NCI-H1694 (cell line): Measurements from ENCODE around the gene PPFIA1.
"Not testable (repeated sequence)": the region's sequence is repeated elsewhere in the genome, so short reads cannot be mapped to it uniquely, and the experiment has no call there.

ENCODE experiments used
- DNase-seq: peaks from one replicate; lab custom pipeline; 2025; lab: John Stamatoyannopoulos, UW

The PPFIA1 gene

DNA sequence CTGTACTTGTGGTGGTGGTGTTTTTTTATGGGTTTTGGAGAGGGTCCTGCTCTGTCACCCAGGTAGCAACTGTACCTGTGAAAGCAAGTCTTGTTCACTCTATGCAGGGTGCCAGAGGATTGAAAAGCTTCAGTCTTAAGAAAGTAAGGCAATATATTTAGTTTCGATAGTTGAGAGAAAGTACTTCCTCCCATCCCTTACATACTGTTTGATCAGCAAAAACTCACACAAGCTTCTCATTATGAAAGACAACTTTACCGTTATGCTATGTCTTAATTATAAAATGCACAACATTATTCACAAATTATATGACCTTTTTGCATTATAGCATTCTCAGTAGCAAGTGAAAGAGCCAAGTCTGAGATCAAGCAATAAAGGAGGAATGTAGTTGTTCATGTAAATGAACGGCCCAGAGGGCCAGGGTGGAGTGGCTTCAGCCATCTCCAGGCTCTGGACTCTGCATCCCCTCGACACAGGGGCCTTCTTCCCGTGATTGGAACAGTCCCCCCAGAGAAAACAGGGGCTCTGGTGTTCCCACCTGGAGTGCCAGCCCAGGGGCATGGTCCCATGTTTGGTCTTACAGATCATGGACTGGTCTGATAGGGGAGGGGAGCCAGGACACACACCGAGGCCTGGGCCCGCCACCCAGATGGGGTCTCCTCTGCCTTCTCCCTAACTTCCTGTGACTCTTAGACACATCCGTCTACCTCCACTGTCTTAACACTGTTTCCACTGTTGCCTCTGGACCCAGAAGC is 89.1 kb downstream of the PPFIA1 start:
- DNase-seq: no peak

GRCh38 chr11:70360211-70360610 is 89.7 kb downstream of the PPFIA1 start:
- no peak for DNase-seq

GRCh38 chr11:70364178-70364577 is 93.7 kb downstream of the PPFIA1 start:
- no peak for DNase-seq

DNA sequence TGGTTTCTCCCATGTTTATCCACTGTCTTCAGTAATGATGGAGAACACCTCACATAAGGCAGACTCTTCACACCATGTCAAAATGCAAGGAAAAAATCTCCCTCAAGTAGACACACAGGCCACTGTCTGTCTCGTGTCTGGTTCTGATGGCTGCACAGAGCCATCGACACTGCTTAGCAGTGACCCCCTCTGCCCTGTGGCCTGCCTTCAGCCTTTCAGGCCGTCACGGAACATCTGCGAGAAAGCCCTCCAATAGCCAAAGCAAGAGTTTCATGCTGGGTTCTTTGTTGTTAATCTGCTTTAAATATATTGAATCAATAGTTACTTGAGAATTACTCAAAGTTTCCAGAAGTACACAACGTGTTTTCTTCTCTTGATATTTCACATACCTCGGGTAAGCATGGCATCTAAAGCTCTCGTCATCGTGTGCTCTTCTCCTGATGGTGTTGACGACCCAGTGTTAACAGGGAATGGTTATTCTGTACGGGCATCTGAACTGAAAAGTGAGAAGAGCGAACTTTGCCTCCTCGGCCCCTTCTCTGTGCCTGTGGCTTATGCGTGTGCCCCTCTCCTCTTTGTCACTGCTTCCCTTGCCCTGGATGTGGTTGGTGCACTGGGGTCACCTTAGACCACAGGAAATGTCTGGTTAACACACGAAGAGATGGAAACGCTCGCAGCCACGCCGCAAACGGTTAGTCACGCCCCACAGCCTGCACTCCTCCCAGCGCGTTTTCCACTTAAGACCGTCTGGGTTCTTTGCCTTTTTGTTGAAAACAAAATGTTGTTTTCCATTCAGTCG is 94.5 kb downstream of the PPFIA1 start:
- DNase-seq: no peak

DNA sequence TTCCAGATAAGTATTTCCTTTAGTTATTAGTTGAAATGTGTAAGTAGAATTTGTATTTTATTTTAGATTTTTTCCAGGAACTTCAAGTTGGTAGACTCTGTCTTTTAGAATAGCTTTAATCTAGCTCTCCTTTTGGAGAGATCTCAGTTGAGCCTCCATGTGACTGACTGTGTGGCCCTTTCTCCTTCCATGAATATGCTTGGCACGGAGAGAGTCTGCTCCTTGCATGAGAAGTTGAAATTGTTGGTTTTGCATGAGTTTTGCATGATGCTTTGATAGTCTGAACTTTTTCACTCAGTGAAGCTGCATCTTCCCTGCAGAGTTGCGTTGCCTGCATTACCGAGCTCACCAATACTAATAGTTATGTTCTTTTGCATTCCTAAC is 95.0 kb downstream of the PPFIA1 start:
- no peak for DNase-seq

DNA sequence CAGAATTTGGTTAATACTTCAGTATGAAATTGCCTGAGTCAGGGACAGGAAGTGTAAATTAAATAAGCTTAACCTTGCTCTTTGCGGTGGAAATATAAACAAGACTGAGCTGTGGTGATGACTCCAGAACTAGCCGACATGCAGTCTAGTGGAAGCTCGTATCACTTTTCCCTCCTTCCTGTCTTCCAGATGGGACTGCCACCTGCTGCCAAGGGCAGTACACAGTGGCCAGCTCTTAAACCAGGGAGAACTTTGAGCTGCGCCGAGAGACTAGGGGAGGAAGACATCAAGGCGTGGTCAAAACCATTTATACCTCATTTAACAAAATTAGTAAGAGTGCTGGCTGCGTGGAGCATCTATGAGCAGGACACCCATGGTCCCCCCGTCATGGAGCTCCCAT is 96.6 kb downstream of the PPFIA1 start:
- DNase-seq: no peak

DNA sequence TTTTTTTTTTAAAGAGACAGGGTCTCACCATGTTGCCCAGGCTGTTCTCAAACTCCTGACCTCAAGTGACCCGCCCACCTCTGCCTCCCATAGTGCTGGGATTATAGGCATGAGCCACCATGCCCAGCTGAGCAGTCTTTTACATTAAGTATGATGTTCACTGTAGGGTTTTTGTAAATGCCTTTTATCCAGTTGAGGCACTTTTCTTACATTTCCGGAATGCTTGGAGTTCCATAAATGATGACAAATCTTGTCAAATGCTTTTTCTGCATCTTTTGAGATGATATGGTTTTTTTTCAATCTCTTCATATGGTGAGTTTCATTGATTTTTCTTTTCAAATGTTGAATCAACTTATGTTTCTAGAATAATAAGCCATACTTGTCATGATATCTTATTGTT is 98.5 kb downstream of the PPFIA1 start:
- DNase-seq: no peak

DNA sequence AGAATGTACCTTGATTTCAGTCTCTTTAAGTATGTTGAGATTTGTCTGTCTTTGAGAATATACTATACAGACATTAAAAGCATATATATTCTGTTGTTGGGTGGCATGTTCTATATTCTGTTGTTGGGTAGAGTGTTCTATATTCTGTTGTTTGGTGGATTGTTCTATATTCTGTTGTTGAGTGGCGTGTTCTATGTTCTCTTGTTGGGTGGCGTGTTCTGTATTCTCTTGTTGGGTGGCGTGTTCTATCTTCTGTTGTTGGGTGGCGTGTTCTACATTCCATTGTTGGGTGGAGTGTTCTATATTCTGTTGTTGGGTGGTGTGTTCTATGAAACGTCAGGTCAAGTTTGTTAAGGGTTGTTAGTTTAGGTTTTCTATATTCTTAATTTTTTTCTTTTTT is 100.8 kb downstream of the PPFIA1 start:
- no peak for DNase-seq

- no peak for DNase-seq
Measured at GRCh38 chr11:70372076-70372475, 101.6 kb downstream of the PPFIA1 start.

DNA sequence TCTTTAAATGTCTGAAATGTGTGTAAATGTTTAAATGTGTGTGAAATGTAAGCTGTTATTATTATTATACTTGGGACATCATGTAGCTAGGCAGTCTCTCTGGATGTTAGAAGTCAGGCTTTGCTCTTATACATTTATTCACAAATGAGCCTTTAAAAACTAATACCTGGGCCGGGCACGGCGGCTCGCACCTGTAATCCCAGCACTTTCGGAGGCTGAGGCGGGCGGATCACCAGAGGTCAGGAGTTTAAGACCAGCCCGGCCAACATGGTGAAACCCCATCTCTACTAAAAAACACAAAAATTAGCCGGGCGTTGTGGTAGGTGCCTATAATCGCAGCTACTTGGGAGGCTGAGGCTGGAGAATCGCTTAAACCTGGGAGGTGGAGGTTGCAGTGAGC is 106.1 kb downstream of the PPFIA1 start:
- DNase-seq: no peak

DNA sequence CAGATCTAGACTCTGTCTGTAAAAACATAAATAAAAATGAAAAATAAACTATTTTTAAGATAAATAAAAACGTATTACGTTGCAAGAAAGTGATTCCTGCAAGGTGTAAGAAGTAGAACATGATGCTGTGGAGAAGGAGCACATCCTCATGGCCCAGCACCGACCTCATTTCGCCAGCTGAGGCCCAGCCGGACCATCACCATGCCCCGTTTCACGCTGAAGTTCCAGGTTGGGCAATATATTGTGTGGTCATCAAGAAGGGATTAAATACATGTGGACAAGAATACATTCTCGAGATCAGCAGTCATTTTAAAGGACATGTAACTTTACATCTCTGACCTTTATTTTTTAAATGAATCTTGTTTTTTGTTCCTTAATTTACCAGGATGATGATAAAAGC is 107.2 kb downstream of the PPFIA1 start:
- no peak for DNase-seq

- DNase-seq: no peak
Measured at GRCh38 chr11:70378506-70379134, 108.1 kb downstream of the PPFIA1 start.

GRCh38 chr11:70381350-70381749 is 110.9 kb downstream of the PPFIA1 start:
- no peak for DNase-seq

GRCh38 chr11:70381872-70382861 is 111.7 kb downstream of the PPFIA1 start:
- no peak for DNase-seq

DNA sequence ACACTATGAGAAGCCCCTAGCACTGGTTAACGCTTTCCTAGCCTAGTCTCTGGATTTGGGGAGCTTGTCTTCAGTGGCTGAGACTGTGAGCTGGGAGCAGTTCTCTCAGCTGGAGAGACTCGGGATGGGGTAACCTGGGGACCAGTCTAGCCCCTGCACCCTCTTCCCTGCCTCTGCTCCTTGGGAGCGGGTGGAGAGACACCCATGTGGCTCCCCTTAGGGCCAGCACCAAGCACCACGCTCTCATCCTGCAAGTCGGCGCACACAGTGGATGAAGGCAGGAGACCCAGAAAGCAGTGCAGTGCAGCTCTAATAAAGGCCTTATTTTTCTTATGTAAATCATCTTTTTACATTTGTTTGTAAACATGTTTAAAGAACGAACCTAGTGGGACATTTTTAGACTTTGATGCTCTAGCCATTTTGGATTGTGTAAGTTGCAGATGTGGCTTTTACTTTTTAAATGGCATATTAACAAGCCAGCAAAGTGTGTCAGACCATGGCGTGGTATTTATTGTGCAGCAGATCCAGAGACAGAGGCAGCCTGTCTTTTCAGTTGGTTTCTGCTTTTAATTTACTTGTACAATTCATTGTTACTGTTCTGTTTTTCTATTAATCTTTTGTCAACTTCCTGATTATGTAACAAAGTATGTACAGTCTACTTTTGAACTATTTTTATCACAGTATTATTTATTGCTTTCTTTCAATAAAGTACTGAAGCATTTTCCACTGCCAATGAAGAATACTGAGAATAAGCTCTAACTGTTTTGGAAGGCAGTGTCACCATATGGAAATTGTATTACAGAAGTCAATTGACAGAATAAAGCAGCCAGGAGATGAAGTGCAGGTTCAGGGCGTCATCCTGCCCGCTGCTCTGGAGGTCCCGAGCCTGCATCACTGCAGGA is 113.4 kb downstream of the PPFIA1 start:
- no peak for DNase-seq

GRCh38 chr11:70384566-70385152 is 114.2 kb downstream of the PPFIA1 start:
- DNase-seq: no peak

- no peak for DNase-seq
Measured at GRCh38 chr11:70387564-70387963, 117.1 kb downstream of the PPFIA1 start.

DNA sequence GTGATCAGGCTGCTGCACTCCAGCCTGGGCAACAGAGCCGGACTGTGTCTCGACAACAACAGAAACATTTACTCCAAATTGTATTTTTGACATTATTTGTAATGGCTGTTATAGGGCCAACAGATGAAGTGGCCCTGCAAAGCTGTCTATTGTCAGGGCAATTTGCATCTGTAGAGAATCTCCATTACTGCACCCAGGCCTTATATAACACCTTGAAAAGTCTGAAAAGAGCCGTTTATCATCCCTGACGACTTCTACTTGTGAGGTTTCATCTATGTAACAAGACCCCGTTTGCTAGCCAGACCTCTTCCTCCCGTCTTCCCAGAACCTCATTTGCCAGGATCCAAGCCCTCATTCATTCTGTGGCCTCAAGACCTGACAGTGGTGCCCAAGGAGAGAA is 118.7 kb downstream of the PPFIA1 start:
- no peak for DNase-seq

DNA sequence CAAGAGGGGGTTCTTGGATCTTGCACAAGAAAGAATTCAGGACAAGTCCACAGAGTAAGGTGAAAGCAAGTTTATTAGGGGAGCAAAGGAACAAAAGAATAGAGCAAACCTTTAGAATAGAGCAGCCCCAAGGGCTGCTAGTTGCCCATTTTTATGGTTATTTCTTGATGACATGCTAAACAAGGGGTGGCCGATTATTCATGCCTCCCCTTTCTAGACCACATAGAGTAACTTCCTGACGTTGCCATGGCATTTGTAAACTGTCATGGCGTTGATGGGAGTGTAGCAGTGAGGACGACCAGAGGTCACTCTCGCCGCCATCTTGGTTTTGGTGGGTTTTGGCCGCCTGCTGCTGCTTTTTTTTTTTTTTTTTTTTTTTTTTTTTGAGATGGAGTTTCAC is 120.4 kb downstream of the PPFIA1 start:
- DNase-seq: not testable (repeated sequence)

DNA sequence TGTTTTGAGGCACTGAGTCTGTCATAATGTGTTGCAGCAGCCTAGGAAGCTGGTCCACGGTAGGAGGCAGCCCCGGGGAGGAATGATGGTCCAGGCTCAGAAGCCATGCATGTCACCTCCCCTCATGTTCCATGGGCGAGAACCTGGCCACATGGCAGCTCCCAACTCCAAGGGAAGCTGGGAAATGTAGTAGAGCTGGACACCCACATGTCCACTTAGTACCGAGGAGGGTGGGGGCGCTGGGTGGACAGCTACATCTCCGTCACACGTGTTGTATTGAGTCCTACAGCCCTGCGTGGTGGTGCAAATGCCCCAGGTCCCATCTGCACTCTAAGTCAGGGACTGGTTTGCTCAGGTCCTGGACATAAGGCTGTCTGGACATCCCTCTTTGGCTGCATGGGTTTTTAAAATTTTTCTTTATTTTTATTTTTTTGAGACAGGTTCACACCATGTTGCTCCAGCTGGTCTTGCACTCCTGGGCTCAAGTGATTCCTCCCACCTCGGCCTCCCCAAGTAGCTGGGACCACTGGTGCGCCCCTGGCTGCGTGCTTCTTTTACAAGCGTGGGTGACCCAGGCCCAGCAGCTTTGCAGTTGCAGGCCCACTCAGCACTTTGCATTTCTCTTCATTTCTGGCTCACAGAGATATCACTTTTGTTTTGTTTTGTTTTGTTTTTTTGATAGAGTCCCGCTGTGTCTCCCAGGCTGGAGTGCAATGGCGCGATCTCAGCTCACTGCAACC is 123.9 kb downstream of the PPFIA1 start:
- DNase-seq: no peak
